ENCODE measurements around the gene PNISR.
"Not testable (repeated sequence)": the region's sequence is repeated elsewhere in the genome, so short reads cannot be mapped to it uniquely, and the experiment has no call there.

The PNISR gene, protein sequence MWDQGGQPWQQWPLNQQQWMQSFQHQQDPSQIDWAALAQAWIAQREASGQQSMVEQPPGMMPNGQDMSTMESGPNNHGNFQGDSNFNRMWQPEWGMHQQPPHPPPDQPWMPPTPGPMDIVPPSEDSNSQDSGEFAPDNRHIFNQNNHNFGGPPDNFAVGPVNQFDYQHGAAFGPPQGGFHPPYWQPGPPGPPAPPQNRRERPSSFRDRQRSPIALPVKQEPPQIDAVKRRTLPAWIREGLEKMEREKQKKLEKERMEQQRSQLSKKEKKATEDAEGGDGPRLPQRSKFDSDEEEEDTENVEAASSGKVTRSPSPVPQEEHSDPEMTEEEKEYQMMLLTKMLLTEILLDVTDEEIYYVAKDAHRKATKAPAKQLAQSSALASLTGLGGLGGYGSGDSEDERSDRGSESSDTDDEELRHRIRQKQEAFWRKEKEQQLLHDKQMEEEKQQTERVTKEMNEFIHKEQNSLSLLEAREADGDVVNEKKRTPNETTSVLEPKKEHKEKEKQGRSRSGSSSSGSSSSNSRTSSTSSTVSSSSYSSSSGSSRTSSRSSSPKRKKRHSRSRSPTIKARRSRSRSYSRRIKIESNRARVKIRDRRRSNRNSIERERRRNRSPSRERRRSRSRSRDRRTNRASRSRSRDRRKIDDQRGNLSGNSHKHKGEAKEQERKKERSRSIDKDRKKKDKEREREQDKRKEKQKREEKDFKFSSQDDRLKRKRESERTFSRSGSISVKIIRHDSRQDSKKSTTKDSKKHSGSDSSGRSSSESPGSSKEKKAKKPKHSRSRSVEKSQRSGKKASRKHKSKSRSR

DNA sequence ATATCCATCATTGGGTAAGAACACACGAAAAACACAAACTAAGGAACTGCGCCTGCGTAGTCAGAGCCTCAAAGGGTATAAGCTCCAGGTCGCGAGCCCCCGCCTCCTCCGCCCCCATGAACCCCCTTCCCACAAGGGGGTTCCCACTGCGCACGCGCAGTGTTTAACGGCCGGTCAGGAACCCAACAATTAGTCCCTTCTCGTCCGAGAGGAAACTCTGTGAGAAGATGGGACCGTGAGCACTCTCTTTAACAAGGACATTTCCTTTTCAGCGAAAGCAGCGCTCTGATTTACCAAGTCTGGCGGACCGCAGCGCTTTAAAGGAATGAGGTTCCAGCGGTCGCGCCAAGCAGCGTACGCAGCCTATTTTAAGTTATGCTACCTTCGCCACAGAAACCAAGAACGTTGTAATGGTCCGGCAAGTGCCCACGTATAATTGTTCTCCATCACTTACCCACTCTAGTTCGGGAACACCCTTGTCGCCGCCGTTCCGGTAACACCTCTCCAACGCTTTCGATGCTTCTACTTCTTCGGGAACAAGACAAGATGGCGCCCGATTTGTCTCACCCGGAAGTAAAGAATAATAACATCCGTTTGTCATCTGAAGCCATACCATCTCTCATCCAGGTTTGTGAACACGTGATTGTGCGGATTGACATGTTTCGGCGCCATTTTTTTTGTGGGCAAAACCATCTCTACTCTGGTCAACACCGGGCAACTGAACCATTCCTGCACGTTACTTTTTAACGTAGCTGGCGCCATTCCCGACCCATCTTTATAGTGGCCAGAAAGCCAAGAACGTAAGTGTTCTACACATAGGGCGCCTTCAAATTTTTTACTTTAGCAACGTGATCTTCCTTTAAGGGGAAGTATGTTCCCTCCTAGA is at the start of gene PNISR:
Gene PNISR (minus strand): TSS at position 548 of the 886 bp plus-strand sequence. CDS start 10,649 bp downstream, outside the sequence.
- DNase-seq: peak; percentile 99

- DNase-seq: no peak
These were observed 48.6 kb upstream of the PNISR start for GRCh38 chr6:99473730-99474129.

DNA sequence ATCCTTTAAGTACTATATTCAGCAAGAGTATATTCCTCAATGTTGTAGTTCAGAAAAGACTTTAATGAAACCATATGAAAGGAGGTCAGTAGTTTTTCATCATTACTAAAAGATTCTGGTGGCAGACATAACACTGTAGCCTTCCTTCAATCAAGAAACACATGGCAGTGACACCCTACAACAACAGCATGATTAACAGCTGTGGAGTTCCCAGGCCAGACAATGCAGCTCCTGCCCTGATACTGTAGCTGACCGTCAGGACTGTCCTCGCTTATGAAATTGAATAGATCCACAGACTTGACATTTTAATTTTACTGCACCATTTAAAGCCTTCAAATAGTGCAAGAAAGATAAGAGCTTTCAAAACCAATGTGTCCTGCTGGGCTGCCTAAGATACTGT is 46.5 kb upstream of the PNISR start:
- no peak for DNase-seq

GRCh38 chr6:99467509-99468106 is 42.5 kb upstream of the PNISR start:
- peak; percentile 17 for DNase-seq

GRCh38 chr6:99459133-99459532 is 34.0 kb upstream of the PNISR start:
- DNase-seq: not testable (repeated sequence)

DNA sequence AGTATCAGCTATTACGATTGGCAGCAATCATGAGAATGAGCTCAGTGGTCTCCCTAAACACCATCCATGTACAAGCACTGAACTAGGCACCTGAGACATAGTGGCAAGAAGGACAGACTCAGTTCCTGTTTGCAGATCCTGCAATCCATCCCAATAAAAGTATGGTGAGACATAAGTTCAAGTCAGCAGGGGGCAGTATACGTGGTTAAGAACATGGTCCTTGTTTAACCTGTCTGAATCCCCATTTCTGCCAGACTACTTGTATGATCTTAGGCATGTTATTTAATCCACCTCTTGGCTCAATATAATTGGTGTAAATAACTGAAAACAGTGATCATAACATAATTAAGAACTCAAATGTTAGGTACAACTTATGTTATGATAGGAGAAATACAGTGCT is 33.2 kb upstream of the PNISR start:
- DNase-seq: no peak

GRCh38 chr6:99446076-99446475 is 21.0 kb upstream of the PNISR start:
- no peak for DNase-seq

DNA sequence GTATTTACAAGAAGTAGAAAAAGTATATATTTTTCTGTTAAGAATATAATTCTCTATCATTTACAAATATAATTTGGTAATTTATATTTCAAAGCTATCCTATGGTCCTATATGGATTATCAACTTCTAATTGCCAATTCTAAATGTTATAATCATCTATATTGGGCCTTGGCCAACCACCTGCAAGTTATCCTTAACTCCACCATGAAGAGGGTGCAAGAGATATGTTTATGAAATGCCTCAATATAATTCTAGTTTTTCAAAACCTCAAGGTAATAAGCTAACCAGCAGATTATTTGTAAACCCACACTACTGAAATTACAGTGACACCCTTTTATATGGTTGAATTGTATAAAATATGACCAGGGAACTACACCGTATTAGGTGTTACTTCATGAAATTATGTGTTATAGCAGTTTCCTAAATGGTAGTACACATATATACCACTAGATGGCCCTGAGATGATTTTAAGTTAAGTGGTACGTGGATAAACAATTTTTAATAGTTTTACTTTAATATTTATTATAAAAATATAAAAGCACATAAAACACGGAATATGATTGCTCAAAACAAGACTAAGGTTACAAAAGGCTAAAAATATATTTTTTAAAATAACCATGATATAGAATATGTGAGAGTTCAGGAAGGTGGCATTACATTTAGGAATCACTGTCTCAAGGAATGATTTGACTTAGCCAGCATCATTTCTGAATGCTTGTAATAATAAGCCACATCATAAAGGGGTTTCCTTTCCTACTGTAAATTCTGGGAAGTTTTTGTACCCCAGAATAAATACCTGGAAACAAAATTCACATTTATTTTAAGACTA is 9.8 kb upstream of the PNISR start:
- DNase-seq: peak; percentile 33

DNA sequence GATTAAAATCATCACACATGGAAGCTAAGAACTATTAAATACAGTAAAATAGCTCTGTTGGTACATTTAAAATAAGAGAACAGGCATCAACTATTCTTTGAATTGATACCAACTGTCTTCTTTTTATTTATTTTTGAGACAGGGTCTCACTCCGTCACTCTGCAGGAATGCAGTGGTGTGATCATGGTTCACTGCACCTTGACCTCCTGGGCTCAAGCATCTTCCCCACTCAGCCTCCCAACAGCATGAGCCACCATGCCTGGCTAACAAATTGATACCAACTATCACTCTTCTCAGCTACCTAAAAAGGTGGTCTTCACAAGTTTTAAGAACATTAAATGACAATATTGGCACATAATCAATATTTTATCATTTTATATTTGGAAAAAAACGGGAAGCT is 7.8 kb upstream of the PNISR start:
- peak; percentile 54 for DNase-seq

DNA sequence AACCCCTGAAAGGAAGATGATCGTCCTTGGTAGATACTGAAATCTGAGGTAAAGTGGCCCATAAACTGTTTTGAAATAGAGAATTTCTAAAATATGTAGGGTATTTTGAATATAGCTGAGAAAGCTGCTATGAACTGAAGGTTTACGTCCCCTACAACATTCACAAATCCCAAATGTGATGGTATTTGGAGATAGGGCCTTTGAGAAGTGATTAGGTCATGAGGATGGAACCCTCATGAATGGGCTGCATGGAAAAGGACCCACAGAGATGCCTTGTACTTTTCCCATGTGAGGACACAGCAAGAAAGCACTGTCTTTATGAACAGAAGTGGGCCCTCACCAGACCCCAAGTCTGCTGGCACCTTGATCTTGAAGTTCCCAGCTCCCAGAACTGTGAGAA is 6.8 kb upstream of the PNISR start:
- no peak for DNase-seq

GRCh38 chr6:99427988-99428387 is 2.9 kb upstream of the PNISR start:
- DNase-seq: no peak

DNA sequence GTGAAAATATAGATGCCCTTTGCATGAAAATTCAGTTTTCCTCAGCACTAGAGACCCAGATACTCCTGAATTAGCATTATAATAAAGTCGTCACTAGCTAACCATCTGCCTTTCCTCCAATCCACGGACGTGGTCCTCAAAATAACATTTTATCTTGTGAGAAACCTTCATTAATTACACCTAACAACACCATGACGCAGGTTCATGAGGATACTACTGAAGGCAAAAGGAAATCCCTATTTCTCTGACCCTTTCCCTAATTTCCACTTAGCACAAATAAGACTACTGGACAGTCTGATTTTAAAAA is 1.3 kb upstream of the PNISR start:
- no peak for DNase-seq

DNA sequence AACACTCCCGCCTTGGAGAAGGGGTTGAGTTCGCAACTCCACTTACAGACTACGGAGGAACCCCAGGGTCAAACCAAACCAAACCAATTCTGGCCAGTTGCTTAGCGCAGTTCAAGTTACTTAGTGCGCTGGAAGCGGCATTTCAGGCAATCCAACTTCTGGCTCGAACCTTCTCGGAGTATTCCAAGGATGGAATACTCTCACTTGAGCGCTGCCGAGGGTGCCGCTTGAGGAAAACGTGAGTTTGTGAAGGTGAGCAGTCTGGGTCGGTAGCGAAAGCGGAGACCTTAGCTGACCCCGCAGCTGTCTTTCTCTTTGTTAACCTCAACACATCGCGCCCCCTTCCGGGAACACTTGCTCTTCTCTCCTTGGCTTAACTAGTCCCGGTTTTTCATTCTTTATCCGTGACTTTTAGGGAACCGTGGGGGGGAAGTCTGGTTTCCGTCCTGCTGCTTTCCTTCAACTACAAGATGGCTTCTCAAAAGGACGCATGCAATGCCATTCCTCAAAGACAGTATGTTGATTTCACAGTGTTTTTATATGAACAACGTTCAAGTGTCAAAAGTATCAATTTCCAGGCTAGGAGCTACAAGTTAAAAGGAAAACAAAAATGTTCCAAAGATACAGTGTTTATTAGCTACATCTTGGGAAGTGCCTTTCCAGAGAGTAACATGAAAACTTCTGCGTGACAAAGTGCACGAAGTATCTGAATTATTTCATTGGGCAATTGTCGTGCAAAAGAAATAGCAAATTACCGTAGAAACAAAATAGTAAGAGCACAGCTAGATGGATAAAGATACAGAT is 741 bp upstream of the PNISR start:
- DNase-seq: peak; percentile 67

DNA sequence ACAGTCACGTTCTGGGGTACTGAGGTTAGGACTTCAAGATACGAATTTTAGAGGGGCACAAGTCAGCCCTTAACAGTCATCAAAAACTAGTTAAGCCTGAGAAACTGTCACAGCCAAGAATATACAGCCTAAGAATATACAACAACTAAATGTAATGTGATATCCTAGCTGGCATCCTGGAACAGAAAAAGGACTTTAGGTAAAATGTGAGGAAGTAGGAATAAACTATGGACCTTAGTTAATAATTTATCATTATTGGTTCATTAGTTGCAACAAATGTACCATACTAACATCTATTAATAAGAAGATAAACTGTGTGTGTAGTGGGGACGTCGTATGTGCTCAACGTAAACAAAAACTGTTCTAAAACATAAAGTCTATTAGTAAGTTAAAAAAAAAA is 1.1 kb downstream of the PNISR start:
- DNase-seq: no peak

DNA sequence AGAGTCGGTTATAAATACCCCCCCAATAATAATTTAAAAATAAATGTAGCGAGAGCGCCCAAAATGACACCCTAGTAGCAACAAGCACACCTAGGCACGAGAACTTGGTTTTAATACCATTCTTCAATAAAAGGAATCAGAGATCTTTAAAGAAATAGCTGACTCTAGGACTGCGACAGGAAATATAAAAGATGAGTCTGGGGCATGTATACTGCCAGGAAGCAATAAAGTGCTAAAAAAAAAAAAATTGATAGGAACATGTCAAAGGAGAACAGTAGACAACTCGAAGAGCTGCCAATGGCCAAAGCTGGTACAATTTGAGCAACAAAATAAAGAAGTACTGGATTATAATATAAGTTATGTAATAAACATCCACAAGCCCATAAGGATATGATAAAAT is 2.2 kb downstream of the PNISR start:
- no peak for DNase-seq

DNA sequence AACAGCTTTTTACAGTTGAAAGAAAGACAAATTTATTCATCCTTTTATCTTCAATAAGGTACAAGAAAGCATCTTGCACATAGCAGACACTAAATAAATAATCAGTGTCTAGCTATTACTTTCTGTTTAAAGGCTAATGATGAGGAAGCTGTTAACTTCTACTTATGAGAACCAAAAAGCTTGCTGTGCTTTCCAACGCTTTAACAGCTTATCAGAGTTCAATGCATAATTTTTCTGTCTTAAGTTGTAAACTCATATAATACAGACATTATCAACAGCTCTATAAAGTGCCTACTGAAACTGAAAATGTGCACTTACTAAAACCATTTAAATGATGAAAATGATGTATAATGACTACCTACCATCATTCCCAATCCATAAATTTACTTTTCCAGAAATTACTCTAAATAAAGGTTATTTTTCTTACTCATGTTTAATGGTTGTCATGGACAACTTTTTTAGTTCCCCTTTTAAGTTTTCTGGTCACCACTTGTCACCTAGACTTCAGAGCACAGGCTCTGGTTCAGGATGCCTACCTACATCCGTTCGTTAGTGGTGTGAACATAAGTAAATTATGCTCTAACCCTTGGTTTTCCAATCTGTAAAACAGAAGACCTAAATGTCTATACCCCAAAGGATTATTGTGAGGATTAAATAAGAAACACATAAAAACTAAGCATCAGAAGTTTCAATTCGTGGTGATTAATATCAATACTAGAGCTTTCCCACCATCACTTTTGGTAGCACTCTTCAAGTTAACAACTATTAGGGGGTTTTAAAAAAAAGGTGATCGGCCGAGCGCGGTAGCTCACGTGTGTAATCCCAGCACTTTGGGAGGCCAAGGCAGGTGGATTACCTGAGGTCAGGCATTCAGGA is 8.0 kb downstream of the PNISR start:
- DNase-seq: no peak

GRCh38 chr6:99416226-99416625 is 8.9 kb downstream of the PNISR start:
- DNase-seq: no peak

DNA sequence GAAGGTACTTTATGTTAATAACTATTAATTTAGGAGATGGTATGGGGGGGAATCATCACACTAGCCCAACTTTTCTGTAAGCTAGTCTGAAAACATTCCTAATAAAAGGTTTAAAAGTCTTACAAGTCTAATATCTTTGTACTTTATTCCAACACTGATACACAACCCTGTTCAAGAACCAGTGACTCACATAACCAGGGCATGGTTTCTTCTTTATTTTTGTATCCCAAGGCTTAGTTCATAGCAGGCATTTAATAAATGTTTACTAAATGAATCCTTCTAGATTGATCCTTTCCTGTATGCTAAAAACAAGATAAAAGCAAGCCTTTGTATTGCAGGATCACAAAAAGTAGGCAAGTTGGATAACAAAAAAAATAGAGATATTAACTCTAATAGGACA is 9.7 kb downstream of the PNISR start:
- no peak for DNase-seq

GRCh38 chr6:99412065-99412464 is 13.0 kb downstream of the PNISR start:
- no peak for DNase-seq

DNA sequence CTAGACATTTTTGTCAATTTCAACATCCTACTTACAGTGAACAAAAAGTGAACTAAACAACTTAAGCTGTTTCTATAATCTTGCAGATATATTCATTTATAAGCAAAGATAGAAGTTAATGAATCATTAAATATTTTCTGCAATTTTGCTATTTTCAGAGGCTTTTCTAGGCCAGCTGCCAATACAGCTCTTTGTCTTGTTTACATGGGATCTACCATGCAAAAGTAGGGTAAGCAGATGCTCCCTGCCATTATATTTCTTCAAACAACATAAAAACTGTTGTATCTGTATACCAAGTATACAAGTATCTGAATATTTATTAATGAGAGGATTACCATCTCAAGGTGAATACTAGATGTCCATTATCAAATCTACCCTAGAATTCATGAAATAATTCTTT is 15.4 kb downstream of the PNISR start:
- no peak for DNase-seq
